NCI-H2107 (cell line): ENCODE results near the gene CD3G.
"Not testable (repeated sequence)": the region's sequence is repeated elsewhere in the genome, so short reads cannot be mapped to it uniquely, and the experiment has no call there.

Source experiments
- DNase-seq: peaks from one replicate; lab custom pipeline; 2025; lab: John Stamatoyannopoulos, UW

CD3G gene

GRCh38 chr11:118379497-118379896, 35.4 kb downstream of the CD3G start:
- DNase-seq: no peak

- DNase-seq: no peak
Measured at GRCh38 chr11:118380571-118380970, 36.4 kb downstream of the CD3G start.

DNA sequence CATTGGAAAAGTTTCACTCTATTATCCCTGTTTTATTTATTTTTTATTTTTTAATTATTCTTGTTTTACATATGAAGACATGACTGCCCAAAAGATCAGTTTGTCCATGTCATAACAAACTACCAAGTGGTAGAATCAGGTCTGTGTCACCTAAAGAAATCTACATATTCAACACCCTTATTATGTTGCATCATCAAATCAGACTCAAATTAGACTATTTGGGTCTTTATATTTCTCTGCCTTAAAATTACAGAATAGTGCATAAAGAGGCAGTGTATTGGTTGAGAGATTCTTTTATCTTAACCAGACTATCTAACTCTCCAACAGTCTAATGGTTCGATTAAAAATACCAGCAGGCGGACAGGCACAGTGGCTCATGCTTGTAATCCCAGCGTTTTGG, 38.8 kb downstream of the CD3G start:
- DNase-seq: no peak

DNA sequence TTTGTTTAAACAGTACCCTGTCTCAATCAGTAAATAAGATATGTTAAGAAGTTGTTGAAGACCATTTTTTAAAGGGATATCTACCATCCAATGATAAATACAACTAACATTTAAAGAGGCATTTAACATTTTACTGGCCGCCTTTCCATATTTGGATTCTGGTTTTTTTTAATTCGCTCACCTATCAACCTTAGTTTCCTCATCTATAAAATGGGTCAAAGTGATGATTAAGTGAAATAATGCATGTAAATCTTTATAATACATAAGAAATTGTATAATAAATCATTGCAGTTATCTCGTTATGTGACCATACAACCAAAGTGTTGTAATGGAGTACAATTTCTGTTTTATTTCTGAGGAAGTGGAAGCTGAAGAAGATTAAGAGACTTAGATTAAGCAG, 39.5 kb downstream of the CD3G start:
- DNase-seq: no peak

- DNase-seq: no peak
Measured at GRCh38 chr11:118396097-118396501, 52.0 kb downstream of the CD3G start.

GRCh38 chr11:118397448-118397847, 53.3 kb downstream of the CD3G start:
- no peak for DNase-seq

DNA sequence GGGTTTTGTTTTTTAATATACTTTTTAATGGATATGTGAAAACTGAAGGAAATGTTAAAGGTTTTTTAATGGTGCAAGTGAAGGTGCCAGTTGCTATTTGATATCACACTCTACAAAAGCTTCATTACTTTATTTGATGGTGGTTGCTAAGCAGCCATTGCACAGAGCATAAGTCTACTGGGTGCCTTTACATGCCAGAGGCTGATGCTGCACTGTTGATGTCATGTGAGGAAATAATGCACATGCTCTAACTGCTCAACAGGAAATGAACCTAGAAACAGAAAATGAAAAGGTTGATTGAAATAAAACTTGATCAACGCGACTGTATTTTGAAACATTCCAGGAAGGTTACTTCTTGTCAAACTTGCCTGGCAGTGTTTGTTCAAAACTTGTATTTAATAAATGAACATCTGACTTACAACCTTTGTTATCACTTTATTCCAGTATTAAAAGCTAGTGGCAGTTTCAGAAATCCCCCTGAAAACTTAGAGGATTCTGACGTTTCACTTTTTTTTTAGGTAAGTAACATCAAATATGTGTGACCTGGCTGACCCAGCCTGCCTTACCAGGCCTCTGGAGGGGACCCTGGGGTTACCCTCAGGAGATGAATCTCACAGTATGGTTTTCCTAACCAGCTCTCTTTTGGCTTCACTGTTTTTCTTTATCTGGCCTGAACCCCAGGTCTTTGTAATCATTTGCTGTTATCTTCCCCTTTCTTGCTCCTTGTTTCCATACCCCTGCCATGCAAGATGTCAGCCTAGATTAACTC, 54.8 kb downstream of the CD3G start:
- DNase-seq: no peak

DNA sequence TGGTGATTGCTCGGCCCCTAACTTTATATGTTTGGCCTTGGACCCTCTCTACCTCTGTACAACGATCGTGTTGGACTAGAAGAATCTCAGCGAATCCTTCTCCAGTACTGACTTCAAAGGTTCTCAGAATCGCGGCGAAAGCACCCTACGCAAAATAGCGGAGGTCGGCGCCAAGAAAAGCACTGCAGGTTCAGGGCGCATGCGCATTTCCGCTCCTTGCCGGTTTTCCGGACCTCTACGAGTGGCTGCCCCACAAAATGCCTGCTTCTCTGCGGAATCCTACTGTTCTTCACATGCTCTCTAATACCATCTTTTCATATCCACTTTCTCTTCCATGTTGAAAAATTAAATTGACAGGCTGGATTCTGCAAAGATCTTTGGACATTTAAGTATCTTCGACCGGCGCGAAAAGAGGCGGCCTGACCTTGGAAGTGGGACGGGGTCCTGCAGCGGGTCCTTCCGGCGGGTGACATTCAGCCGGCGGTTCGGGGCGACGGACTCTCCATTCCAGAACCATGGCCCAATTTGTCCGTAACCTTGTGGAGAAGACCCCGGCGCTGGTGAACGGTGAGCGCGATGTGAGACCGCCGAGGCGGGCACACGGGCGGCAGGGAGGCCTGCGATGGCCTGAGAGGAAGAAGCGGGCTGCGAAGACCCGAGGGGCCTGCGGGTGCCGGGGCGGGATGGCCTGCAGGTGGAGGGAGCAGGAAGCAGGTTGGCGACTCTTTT, 57.2 kb downstream of the CD3G start, which contains the start of gene ATP5MG:
Gene ATP5MG (plus strand): TSS at position 456 of the 729 bp plus-strand sequence. CDS start 60 bp downstream, at position 516.
- peak; percentile 71 for DNase-seq

GRCh38 chr11:118401880-118402590, 57.9 kb downstream of the CD3G start:
- no peak for DNase-seq

GRCh38 chr11:118402594-118402993, 58.5 kb downstream of the CD3G start:
- DNase-seq: not testable (repeated sequence)
